Mucosa of descending colon (tissue), 3 donors: ENCODE measurements around the gene ANKRD17. TPM values are rescaled to one million over a fixed set of nuclear protein-coding genes. Genes with fewer than 3 reads are reported as not detected.

Source experiments
- ATAC-seq: fragments of 200-7000 bp; cut with Tn5 transposase; one replicate; pipeline ENCODE4 v1.9.1; 2020; ENCODE audit warnings: mild to moderate bottlenecking, moderate library complexity
- DNase-seq, 3 donors: peaks; one replicate each; pipeline ENCODE4 v3.0.0-alpha.2; 2020
- H3K36me3 ChIP-seq: fragments of 200-600 bp; one replicate; pipeline ENCODE4 v1.8.0; 2021; ENCODE audit warnings: low read depth, mild to moderate bottlenecking
- H3K4me1 ChIP-seq: fragments of 200-600 bp; one replicate; pipeline ENCODE4 v1.8.0; 2021; ENCODE audit warnings: low read depth, mild to moderate bottlenecking
- H3K4me3 ChIP-seq: fragments of 200-600 bp; one replicate; pipeline ENCODE4 v1.8.0; 2021; ENCODE audit warnings: mild to moderate bottlenecking
- H3K9me3 ChIP-seq: fragments of 200-600 bp; one replicate; pipeline ENCODE4 v1.8.0; 2021; ENCODE audit warnings: mild to moderate bottlenecking
- intact Hi-C, 2 donors: fragments of 100-400 bp; cut with DNase I in 1 of 2; cut with micrococcal nuclease in 1 of 2; formaldehyde crosslinking; loops; one replicate each; pipeline versions ENCODE4 v1.11.0 to v1.11.1; 2022; cut with DNase I, micrococcal nuclease
- total RNA-seq, 3 donors: library from RNA; stranded (reverse); fragmentation: NEBNext Ultra II Directional in 2 of 3; extraction: Animal tissue kit (Norgen Biotek cat#: 25700) in 2 of 3; gene quantifications; one replicate each; pipeline versions ENCODE4 v1.2.1 to v1.2.4, GENCODE V29; 2021 to 2023
- TF ChIP-seq, protein P1 (sequence below): fragments of 200-600 bp; IDR thresholded peaks from one replicate; pipeline ENCODE4 v1.8.0; 2022; ENCODE audit warnings: antibody characterized with exemption, mild to moderate bottlenecking
- donor health status: DM: no; HTN: no; CAD: no; lungs with moderate emphysema.
- donor health status: DM: no; HTN: no; CAD: no.
- donor health status: DM: no; HTN: yes; CAD: no.

The ANKRD17 gene
- total RNA-seq, 3 donors from 2014 or later, result 62.4 to 75.3 (median 70.4) TPM

GRCh38 chr4:73098016-73098415, 160.6 kb downstream of the ANKRD17 start:
- H3K36me3 ChIP-seq, result no peaks in the 10 kb centered on the region

GRCh38 chr4:73092868-73093267, 165.7 kb downstream of the ANKRD17 start:
- TF ChIP-seq, protein P1, sequence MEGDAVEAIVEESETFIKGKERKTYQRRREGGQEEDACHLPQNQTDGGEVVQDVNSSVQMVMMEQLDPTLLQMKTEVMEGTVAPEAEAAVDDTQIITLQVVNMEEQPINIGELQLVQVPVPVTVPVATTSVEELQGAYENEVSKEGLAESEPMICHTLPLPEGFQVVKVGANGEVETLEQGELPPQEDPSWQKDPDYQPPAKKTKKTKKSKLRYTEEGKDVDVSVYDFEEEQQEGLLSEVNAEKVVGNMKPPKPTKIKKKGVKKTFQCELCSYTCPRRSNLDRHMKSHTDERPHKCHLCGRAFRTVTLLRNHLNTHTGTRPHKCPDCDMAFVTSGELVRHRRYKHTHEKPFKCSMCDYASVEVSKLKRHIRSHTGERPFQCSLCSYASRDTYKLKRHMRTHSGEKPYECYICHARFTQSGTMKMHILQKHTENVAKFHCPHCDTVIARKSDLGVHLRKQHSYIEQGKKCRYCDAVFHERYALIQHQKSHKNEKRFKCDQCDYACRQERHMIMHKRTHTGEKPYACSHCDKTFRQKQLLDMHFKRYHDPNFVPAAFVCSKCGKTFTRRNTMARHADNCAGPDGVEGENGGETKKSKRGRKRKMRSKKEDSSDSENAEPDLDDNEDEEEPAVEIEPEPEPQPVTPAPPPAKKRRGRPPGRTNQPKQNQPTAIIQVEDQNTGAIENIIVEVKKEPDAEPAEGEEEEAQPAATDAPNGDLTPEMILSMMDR, result no peak
- no peaks in the 10 kb centered on the region for H3K9me3 ChIP-seq
- DNase-seq (no peak), ATAC-seq (no peak)
- intact Hi-C loops, result no loop called here
- no peaks in the 10 kb centered on the region for H3K36me3 ChIP-seq
- no peak overlapping the region for H3K4me3 ChIP-seq
- H3K4me1 ChIP-seq, result no peaks in the 10 kb centered on the region

More at GRCh38 chr4:73098016-73098415, 160.6 kb downstream of the ANKRD17 start:
- H3K4me1 ChIP-seq, result no peaks in the 10 kb centered on the region
- TF ChIP-seq, protein P1, result no peak
- no peak overlapping the region for H3K4me3 ChIP-seq
- intact Hi-C loops, result no loop called here
- no peaks in the 10 kb centered on the region for H3K9me3 ChIP-seq
- DNase-seq (no peak), ATAC-seq (no peak)

DNA sequence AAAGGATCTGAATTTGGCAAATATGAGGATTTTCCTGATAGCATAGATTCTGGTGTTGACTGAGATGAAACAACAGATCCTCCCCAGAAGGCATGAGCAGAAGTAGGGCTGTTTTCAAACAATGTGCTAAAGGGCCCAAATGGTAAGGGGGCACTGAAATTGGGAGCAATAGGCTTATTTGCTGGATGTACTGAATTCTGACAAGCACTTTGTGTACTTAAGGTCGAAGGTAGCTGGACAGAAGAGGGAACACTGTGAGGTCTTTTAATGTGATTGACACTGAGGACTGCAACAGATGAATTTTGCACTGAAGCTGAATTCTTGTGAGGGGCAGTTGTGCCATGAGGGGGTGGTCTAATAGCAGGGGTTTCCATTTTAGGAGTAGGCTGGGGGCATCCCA, 167.9 kb downstream of the ANKRD17 start:
- ATAC-seq, result no peak
- intact Hi-C loops, result no loop called here
- H3K4me1 ChIP-seq, result peaks cover 3% of the 10 kb centered on the region
- no peaks in the 10 kb centered on the region for H3K36me3 ChIP-seq
- no peak for DNase-seq
- H3K4me3 ChIP-seq, result no peak overlapping the region
- no peaks in the 10 kb centered on the region for H3K9me3 ChIP-seq
- TF ChIP-seq, protein P1, result no peak

- TF ChIP-seq, protein P1, result no peak
- Histone ChIP-seq H3K9me3 (no peaks in the 10 kb centered on the region), H3K4me3 (no peak overlapping the region), H3K4me1 (peaks cover 3% of the 10 kb centered on the region), H3K36me3 (peaks cover 4% of the 10 kb centered on the region)
- intact Hi-C loops, result no loop called here
- ATAC-seq, result no peak
- no peak for DNase-seq
Observed at GRCh38 chr4:73087871-73088270, 170.7 kb downstream of the ANKRD17 start.

GRCh38 chr4:73086095-73086868, 172.3 kb downstream of the ANKRD17 start:
- H3K36me3 ChIP-seq, result peaks cover 4% of the 10 kb centered on the region
- ATAC-seq (no peak), DNase-seq (no peak)
- intact Hi-C loops, result no loop called here
- H3K4me1 ChIP-seq, result peaks cover 3% of the 10 kb centered on the region
- TF ChIP-seq, protein P1, result no peak
- H3K9me3 ChIP-seq, result no peaks in the 10 kb centered on the region
- no peak overlapping the region for H3K4me3 ChIP-seq
